Measurements from ENCODE around the gene GIT2. TPM values are rescaled to one million over a fixed set of nuclear protein-coding genes. Genes with fewer than 3 reads are reported as not detected.
A peak's percentile ranks its signal among the peaks of the same experiment; 100 is the strongest.
"Not testable (repeated sequence)": the region's sequence is repeated elsewhere in the genome, so short reads cannot be mapped to it uniquely, and the experiment has no call there.

Gene GIT2
- total and polyA plus RNA-seq, 2 experiments from 2014 or later, result 21.5 to 22.4 TPM

DNA sequence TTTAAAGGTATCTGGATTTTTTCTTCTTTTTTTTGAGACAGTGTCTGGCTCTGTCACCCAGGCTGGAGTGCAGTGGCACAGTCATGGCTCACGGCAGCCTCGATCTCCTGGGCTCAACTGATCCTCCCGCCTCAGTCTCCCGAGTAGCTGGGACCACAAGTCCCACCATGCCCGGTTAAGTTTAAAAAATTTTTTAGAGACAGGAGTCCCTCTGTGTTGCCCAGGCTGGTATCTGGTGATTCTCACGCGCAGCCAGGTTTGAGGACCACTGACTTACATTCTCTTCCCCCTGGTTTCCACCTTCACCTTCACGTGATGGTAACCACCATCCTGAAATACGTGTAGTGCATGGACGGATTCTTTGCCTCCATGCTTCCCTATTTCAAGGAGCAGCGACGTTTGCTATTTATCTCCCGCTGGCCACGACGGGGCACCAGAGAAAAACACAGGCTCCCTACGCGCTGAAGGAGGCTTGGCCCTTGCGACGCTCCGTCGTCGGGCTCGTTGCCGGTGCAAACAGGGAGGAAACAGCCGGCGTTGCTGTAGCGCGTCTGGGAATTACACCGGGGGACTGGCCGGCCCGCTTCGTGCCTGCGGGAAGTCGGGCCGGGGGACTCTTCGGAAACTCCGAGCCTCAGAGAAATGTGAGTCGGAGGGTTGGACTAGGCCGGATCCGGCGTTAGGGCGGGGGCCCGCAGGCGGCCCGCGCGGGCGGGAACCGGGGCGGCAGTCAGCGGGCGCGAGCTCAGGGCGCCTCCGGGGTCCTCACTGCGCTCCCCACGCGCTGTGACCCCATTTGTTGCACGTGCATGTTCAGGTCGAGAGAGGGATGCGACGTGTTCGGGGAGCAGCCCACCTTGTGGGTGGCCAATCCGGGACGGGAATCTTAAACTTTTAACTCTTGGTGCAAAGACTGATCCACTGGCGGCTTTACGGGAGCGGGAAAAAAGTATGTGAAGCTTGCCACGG, 96.1 kb downstream of the GIT2 start, which contains the start of gene TCHP:
Gene TCHP (plus strand): TSS at position 492 of the 969 bp plus-strand sequence. CDS start 2,753 bp downstream, outside the sequence.
- H2AFZ ChIP-seq, result peak within 1 kb of the TSS; percentile 98
- no peaks in the 10 kb centered on the region for H4K20me1 ChIP-seq (ENCODE audit: insufficient read depth, poor library complexity, severe bottlenecking)
- peak within 1 kb of the TSS; percentile 93 for H3K27ac ChIP-seq
- 5% methylated on average over 58 of the region's 69 CpGs for WGBS (ENCODE audit: low lambda C conversion rate, missing lambda C conversion rate)
- H3K4me2 ChIP-seq, result peak within 1 kb of the TSS; percentile 98
- H3K9me2 ChIP-seq (replicated peaks; ENCODE audit: insufficient read depth), result no peaks in the 10 kb centered on the region
- H3K36me3 ChIP-seq (replicated peaks; ENCODE audit: insufficient read depth, low read depth), result no peaks in the 10 kb centered on the region
- peaks cover 15% of the 10 kb centered on the region for H3K79me2 ChIP-seq
- no peaks in the 10 kb centered on the region for H3K27me3 ChIP-seq
- peak; percentile 90 for DNase-seq (ENCODE audit: low spot score)
- TF ChIP-seq EZH2phosphoT487 (IDR thresholded peaks at IDR 0.05; ENCODE audit: low read depth, severe bottlenecking, unreplicated experiment), result no peak
- TF ChIP-seq, protein P1, sequence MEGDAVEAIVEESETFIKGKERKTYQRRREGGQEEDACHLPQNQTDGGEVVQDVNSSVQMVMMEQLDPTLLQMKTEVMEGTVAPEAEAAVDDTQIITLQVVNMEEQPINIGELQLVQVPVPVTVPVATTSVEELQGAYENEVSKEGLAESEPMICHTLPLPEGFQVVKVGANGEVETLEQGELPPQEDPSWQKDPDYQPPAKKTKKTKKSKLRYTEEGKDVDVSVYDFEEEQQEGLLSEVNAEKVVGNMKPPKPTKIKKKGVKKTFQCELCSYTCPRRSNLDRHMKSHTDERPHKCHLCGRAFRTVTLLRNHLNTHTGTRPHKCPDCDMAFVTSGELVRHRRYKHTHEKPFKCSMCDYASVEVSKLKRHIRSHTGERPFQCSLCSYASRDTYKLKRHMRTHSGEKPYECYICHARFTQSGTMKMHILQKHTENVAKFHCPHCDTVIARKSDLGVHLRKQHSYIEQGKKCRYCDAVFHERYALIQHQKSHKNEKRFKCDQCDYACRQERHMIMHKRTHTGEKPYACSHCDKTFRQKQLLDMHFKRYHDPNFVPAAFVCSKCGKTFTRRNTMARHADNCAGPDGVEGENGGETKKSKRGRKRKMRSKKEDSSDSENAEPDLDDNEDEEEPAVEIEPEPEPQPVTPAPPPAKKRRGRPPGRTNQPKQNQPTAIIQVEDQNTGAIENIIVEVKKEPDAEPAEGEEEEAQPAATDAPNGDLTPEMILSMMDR (IDR thresholded peaks at IDR 0.05; ENCODE audit: poor library complexity), result peak; percentile 43
- TF ChIP-seq EZH2 (IDR thresholded peaks at IDR 0.05; ENCODE audit: borderline replicate concordance), result no peak
- no peaks in the 10 kb centered on the region for H3K9me3 ChIP-seq (ENCODE audit: low read depth)
- peaks cover 17% of the 10 kb centered on the region for H3K4me1 ChIP-seq (ENCODE audit: insufficient read depth)
- H3K4me3 ChIP-seq, result peak within 1 kb of the TSS; percentile 89

DNA sequence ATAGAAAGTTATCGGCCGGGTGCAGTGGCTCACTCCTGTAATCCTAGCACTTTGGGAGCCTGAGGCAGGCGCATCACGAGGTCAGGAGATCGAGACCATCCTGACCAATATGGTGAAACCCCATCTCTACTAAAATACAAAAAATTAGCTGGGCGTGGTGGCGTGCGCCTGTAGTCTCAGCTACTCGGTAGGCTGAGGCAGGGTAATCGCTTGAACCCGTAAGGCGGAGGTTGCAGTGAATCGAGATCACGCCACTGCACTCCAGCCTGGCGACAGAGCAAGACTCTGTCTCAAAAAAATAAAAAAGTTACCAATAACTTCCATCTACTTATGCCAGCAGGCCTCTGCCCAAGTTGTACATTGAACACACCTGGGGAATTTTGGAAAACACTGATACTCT, 96.8 kb downstream of the GIT2 start:
- Histone ChIP-seq H3K27ac (peak overlapping the region; percentile 93), H3K4me1 (ENCODE audit: insufficient read depth) (peaks cover 17% of the 10 kb centered on the region), H3K79me2 (peaks cover 15% of the 10 kb centered on the region), H2AFZ (peak overlapping the region; percentile 98), H3K4me2 (peak overlapping the region; percentile 98)
- H3K36me3 ChIP-seq (replicated peaks; ENCODE audit: insufficient read depth, low read depth); H3K27me3 ChIP-seq; H3K9me2 ChIP-seq (replicated peaks; ENCODE audit: insufficient read depth); H4K20me1 ChIP-seq (ENCODE audit: insufficient read depth, poor library complexity, severe bottlenecking); DNase-seq (ENCODE audit: low spot score); H3K9me3 ChIP-seq (ENCODE audit: low read depth); H3K4me3 ChIP-seq: not testable (repeated sequence)
- 96% methylated on average over 15 of the region's 15 CpGs for WGBS (ENCODE audit: low lambda C conversion rate, missing lambda C conversion rate)

DNA sequence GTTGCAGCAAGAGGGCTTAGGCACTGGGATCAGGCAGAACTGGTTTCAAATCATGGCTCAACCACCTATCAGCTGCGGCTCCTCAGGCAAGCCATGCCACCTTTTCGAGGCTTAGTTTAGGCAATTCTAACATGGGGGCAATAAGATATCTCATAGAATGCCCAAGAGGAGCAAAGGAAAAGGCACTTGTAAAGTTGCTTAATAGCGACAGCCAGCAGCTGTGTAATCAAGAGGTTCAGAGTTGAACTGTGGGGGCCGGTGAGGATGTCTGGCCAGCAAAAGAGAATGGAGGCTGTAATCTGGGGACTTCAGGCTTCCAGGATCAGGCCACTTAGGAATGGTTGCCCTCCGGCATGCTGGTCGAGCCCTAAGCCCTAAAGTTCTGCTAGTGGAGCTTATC, 99.1 kb downstream of the GIT2 start:
- WGBS (ENCODE audit: low lambda C conversion rate, missing lambda C conversion rate), result 85% methylated on average over 6 of the region's 6 CpGs
- TF ChIP-seq EZH2 (IDR thresholded peaks at IDR 0.05; ENCODE audit: borderline replicate concordance), result no peak
- TF ChIP-seq EZH2phosphoT487 (IDR thresholded peaks at IDR 0.05; ENCODE audit: low read depth, severe bottlenecking, unreplicated experiment), result no peak
- TF ChIP-seq, protein P1 (IDR thresholded peaks at IDR 0.05; ENCODE audit: poor library complexity), result no peak
- no peak overlapping the region for H2AFZ ChIP-seq

DNA sequence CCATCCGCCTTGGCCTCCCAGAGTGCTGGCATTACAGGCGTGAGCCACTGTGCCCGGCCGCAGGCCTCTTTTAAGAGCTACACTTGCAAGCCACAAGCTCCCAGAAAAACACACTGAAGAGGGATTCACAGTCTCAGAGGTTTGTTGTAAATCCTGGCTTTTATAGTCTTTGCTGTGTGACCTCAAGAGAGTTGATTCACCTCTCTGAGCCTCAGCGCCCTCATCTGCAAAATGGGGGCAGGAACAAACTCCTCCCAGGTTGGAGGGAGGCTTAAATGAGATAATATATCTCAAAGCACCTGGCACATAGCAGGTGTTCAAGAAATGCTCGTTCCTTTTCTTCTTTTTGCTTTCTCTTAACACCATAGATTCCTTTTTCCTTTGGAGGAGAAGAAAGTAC, 100.0 kb downstream of the GIT2 start:
- no peaks in the 10 kb centered on the region for H3K9me2 ChIP-seq (replicated peaks; ENCODE audit: insufficient read depth)
- H3K36me3 ChIP-seq (replicated peaks; ENCODE audit: insufficient read depth, low read depth), result no peaks in the 10 kb centered on the region
- H3K9me3 ChIP-seq (ENCODE audit: low read depth), result no peaks in the 10 kb centered on the region
- peaks cover 4% of the 10 kb centered on the region for H3K27me3 ChIP-seq
- H3K27ac ChIP-seq, result no peak overlapping the region
- TF ChIP-seq, protein P1 (IDR thresholded peaks at IDR 0.05; ENCODE audit: poor library complexity), result no peak
- no peak for TF ChIP-seq EZH2phosphoT487 (IDR thresholded peaks at IDR 0.05; ENCODE audit: low read depth, severe bottlenecking, unreplicated experiment)
- TF ChIP-seq EZH2 (IDR thresholded peaks at IDR 0.05; ENCODE audit: borderline replicate concordance), result no peak
- no peaks in the 10 kb centered on the region for H4K20me1 ChIP-seq (ENCODE audit: insufficient read depth, poor library complexity, severe bottlenecking)
- peaks cover 10% of the 10 kb centered on the region for H3K4me1 ChIP-seq (ENCODE audit: insufficient read depth)
- no peak overlapping the region for H3K4me3 ChIP-seq
- no peak for DNase-seq (ENCODE audit: low spot score)
- no peak overlapping the region for H3K4me2 ChIP-seq
- H3K79me2 ChIP-seq, result peaks cover 3% of the 10 kb centered on the region
- no peak overlapping the region for H2AFZ ChIP-seq
- 83% methylated on average over 6 of the region's 6 CpGs for WGBS (ENCODE audit: low lambda C conversion rate, missing lambda C conversion rate)

More for the DNA sequence above, 99.1 kb downstream of the GIT2 start:
- Histone ChIP-seq H3K4me3 (no peak overlapping the region), H3K27ac (no peak overlapping the region), H3K79me2 (peaks cover 10% of the 10 kb centered on the region), H3K4me1 (ENCODE audit: insufficient read depth) (peaks cover 17% of the 10 kb centered on the region), H3K9me2 (replicated peaks; ENCODE audit: insufficient read depth) (no peaks in the 10 kb centered on the region), H3K4me2 (no peak overlapping the region), H3K27me3 (peaks cover 2% of the 10 kb centered on the region), H3K9me3 (ENCODE audit: low read depth) (no peaks in the 10 kb centered on the region), H4K20me1 (ENCODE audit: insufficient read depth, poor library complexity, severe bottlenecking) (no peaks in the 10 kb centered on the region), H3K36me3 (replicated peaks; ENCODE audit: insufficient read depth, low read depth) (no peaks in the 10 kb centered on the region)
- DNase-seq (ENCODE audit: low spot score), result no peak

All from hepatocyte (in vitro differentiated cells).